ENCODE measurements around the gene MSI2. TPM values are rescaled to one million over a fixed set of nuclear protein-coding genes. Genes with fewer than 3 reads are reported as not detected.

MSI2 gene
- total RNA-seq, 1 donor from 2014 or later: 67.9 TPM

- Histone ChIP-seq H3K79me2 (ENCODE audit: insufficient read depth, low read length) (peaks cover 12% of the 10 kb centered on the region), H3K4me1 (ENCODE audit: insufficient read depth, low read length) (peaks cover 24% of the 10 kb centered on the region), H3K27ac (ENCODE audit: low read depth, low read length) (no peak overlapping the region), H3K9ac (ENCODE audit: low read length) (no peak overlapping the region), H2AFZ (ENCODE audit: low read depth, low read length) (no peak overlapping the region), H3K4me3 (ENCODE audit: insufficient read depth, low read depth, low read length) (no peak overlapping the region), H3K27me3 (ENCODE audit: insufficient read depth, low read length) (no peaks in the 10 kb centered on the region), H3K9me3 (ENCODE audit: insufficient read depth, low read depth, low read length) (no peaks in the 10 kb centered on the region), H4K20me1 (ENCODE audit: insufficient read depth, low read length) (peaks cover 42% of the 10 kb centered on the region), H3K36me3 (ENCODE audit: insufficient read depth, low read length) (no peaks in the 10 kb centered on the region), H3K4me2 (ENCODE audit: low read length) (peak overlapping the region; percentile 21)
- DNase-seq (ENCODE audit: low read depth) (no peak), FAIRE-seq (no peak)
- peaks cover 2% of the 10 kb centered on the region for H3K9me3 Mint-ChIP-seq (ENCODE audit: unreplicated experiment)
- H3K36me3 Mint-ChIP-seq (ENCODE audit: low read depth, unreplicated experiment): peaks cover 8% of the 10 kb centered on the region
- H3K27me3 Mint-ChIP-seq (ENCODE audit: low read depth, unreplicated experiment): no peaks in the 10 kb centered on the region
- no peak overlapping the region for H3K27ac Mint-ChIP-seq (ENCODE audit: unreplicated experiment)
- TF ChIP-seq EZH2 (IDR thresholded peaks at IDR 0.05; ENCODE audit: insufficient read depth, low read length) (no peak), CTCF (IDR thresholded peaks at IDR 0.05; ENCODE audit: insufficient read depth, low read depth, low read length) (no peak)
- H3K4me3 Mint-ChIP-seq (ENCODE audit: unreplicated experiment): no peak overlapping the region
- H3K4me1 Mint-ChIP-seq (ENCODE audit: low read depth, unreplicated experiment): peaks cover 28% of the 10 kb centered on the region
Measured at GRCh38 chr17:57366558-57367351, 110.4 kb downstream of the MSI2 start.

GRCh38 chr17:57368637-57369336 is 112.5 kb downstream of the MSI2 start:
- peaks cover 36% of the 10 kb centered on the region for H4K20me1 ChIP-seq (ENCODE audit: insufficient read depth, low read length)
- Mint-ChIP-seq H3K27me3 (ENCODE audit: low read depth, unreplicated experiment) (no peaks in the 10 kb centered on the region), H3K27ac (ENCODE audit: unreplicated experiment) (no peak overlapping the region), H3K4me3 (ENCODE audit: unreplicated experiment) (no peak overlapping the region), H3K4me1 (ENCODE audit: low read depth, unreplicated experiment) (peaks cover 39% of the 10 kb centered on the region), H3K9me3 (ENCODE audit: unreplicated experiment) (peaks cover 2% of the 10 kb centered on the region), H3K36me3 (ENCODE audit: low read depth, unreplicated experiment) (peaks cover 13% of the 10 kb centered on the region)
- no peak overlapping the region for H3K27ac ChIP-seq (ENCODE audit: low read depth, low read length)
- H3K4me2 ChIP-seq (ENCODE audit: low read length): no peak overlapping the region
- H3K36me3 ChIP-seq (ENCODE audit: insufficient read depth, low read length): no peaks in the 10 kb centered on the region
- H3K27me3 ChIP-seq (ENCODE audit: insufficient read depth, low read length): no peaks in the 10 kb centered on the region
- no peak overlapping the region for H3K9ac ChIP-seq (ENCODE audit: low read length)
- peaks cover 12% of the 10 kb centered on the region for H3K79me2 ChIP-seq (ENCODE audit: insufficient read depth, low read length)
- DNase-seq (ENCODE audit: low read depth): no peak
- no peak overlapping the region for H2AFZ ChIP-seq (ENCODE audit: low read depth, low read length)
- TF ChIP-seq CTCF (IDR thresholded peaks at IDR 0.05; ENCODE audit: insufficient read depth, low read depth, low read length) (no peak), EZH2 (IDR thresholded peaks at IDR 0.05; ENCODE audit: insufficient read depth, low read length) (no peak)
- H3K4me1 ChIP-seq (ENCODE audit: insufficient read depth, low read length): peaks cover 29% of the 10 kb centered on the region
- H3K4me3 ChIP-seq (ENCODE audit: insufficient read depth, low read depth, low read length): no peak overlapping the region
- peaks cover 3% of the 10 kb centered on the region for H3K9me3 ChIP-seq (ENCODE audit: insufficient read depth, low read depth, low read length)
- FAIRE-seq: no peak
